Activated CD4-positive, alpha-beta T cell treated with anti-CD3 and anti-CD28 coated beads for 1 hour (primary cell): ENCODE results near the gene TLE1.
"Not testable (repeated sequence)": the region's sequence is repeated elsewhere in the genome, so short reads cannot be mapped to it uniquely, and the experiment has no call there.

Experiments used
- DNase-seq: peaks from one replicate; pipeline ENCODE4 v3.0.0-alpha.2; 2020

Gene TLE1

GRCh38 chr9:81620002-81620390, 69.4 kb downstream of the TLE1 start:
- no peak for DNase-seq

GRCh38 chr9:81619353-81620001, 69.9 kb downstream of the TLE1 start:
- no peak for DNase-seq

GRCh38 chr9:81618923-81619322, 70.4 kb downstream of the TLE1 start:
- DNase-seq = no peak

GRCh38 chr9:81616141-81616540, 73.2 kb downstream of the TLE1 start:
- no peak for DNase-seq

- DNase-seq = no peak
Observed at GRCh38 chr9:81614335-81614734, 75.0 kb downstream of the TLE1 start.

GRCh38 chr9:81613002-81613812, 76.1 kb downstream of the TLE1 start:
- DNase-seq = no peak

- no peak for DNase-seq
Observed at GRCh38 chr9:81611664-81612063, 77.7 kb downstream of the TLE1 start.

- no peak for DNase-seq
Observed at GRCh38 chr9:81610740-81611107, 78.6 kb downstream of the TLE1 start.

- no peak for DNase-seq
Observed at GRCh38 chr9:81609782-81610739, 79.3 kb downstream of the TLE1 start.

GRCh38 chr9:81608289-81608657, 81.1 kb downstream of the TLE1 start:
- no peak for DNase-seq

GRCh38 chr9:81607593-81608288, 81.6 kb downstream of the TLE1 start:
- no peak for DNase-seq

GRCh38 chr9:81606261-81606660, 83.1 kb downstream of the TLE1 start:
- not testable (repeated sequence) for DNase-seq

GRCh38 chr9:81605170-81605670, 84.1 kb downstream of the TLE1 start:
- no peak for DNase-seq

GRCh38 chr9:81604306-81605169, 84.8 kb downstream of the TLE1 start:
- DNase-seq = no peak

GRCh38 chr9:81602887-81603680, 86.3 kb downstream of the TLE1 start:
- no peak for DNase-seq

- DNase-seq = no peak
Observed at GRCh38 chr9:81601639-81602623, 87.4 kb downstream of the TLE1 start.

GRCh38 chr9:81600631-81601030, 88.7 kb downstream of the TLE1 start:
- no peak for DNase-seq

- no peak for DNase-seq
Observed at GRCh38 chr9:81599837-81600236, 89.5 kb downstream of the TLE1 start.

GRCh38 chr9:81598811-81599210, 90.5 kb downstream of the TLE1 start:
- no peak for DNase-seq

- no peak for DNase-seq
Observed at GRCh38 chr9:81598123-81598497, 91.2 kb downstream of the TLE1 start.
